A673 (cell line): ENCODE measurements around the gene PTGIS.

Experiments used
- EZH2 ChIP-seq: fragments of 200-600 bp; sonication (generic); IDR thresholded peaks from 2 replicates; pipeline ENCODE4 v1.6.1; 2017; ENCODE audit warnings: borderline replicate concordance, low read depth, mild to moderate bottlenecking, mixed read lengths, antibody characterized with exemption, low read length; ENCODE audit not compliant: poor library complexity, severe bottlenecking
- TF ChIP-seq, protein P1 (sequence below): fragments of 300-800, 200-600 bp; sonication (generic); conservative IDR thresholded peaks from 2 replicates; pipeline ENCODE4 v1.5.1; 2017; ENCODE audit warnings: low read depth, mild to moderate bottlenecking, antibody characterized with exemption, low read length, moderate library complexity, mixed read lengths

DNA sequence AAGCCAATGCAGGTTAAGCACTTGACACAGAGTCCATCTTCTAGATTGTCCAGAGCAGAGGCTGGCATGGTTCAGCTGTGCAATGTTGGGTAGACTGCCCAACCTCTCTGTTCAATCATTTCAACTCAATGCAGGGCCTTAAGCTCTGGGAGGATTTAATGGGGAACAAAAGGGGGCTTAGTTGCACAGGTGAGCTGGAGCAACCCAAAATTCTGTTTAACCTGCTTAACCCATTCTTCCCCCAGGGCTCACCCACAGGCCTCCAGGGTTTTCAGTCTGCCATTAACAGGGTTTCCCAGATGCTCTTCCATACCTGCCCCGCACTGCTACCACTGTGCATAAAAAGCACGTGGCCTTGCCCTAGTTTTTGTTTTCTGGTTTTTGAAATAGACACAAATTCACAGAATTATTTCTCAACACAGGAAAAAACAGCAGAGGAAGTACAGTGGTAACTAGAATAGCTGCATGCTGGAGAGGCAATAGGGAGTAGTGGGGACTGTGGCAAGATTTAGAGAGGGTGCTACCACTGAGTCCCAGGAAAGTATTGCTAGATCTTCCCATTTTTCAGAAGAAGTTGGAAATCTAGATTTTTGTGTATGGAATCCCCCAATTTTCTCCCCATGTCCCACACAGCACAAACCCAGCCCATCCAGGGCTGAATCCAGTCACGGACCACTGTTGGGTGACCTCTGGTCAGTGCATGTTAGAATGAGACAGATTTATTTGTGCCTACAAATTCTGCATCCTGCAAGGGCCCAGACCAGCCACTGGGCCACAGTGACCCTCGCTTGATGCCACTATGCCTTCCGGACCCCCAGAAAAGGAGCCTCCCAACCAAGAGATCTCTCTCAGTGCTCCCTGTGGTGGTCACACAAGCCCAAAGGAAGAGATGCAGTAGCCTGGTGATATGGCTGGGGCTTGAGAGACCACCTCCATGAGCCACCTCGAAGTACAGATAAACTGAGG, 4.6 kb downstream of the PTGIS start:
- TF ChIP-seq EZH2 = no peak
- TF ChIP-seq, protein P1, sequence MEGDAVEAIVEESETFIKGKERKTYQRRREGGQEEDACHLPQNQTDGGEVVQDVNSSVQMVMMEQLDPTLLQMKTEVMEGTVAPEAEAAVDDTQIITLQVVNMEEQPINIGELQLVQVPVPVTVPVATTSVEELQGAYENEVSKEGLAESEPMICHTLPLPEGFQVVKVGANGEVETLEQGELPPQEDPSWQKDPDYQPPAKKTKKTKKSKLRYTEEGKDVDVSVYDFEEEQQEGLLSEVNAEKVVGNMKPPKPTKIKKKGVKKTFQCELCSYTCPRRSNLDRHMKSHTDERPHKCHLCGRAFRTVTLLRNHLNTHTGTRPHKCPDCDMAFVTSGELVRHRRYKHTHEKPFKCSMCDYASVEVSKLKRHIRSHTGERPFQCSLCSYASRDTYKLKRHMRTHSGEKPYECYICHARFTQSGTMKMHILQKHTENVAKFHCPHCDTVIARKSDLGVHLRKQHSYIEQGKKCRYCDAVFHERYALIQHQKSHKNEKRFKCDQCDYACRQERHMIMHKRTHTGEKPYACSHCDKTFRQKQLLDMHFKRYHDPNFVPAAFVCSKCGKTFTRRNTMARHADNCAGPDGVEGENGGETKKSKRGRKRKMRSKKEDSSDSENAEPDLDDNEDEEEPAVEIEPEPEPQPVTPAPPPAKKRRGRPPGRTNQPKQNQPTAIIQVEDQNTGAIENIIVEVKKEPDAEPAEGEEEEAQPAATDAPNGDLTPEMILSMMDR = no peak
